NCI-H524 (cell line): ENCODE data around the gene NGEF.
"Not testable (repeated sequence)": the region's sequence is repeated elsewhere in the genome, so short reads cannot be mapped to it uniquely, and the experiment has no call there.

Experiments used
- DNase-seq, 2 experiments: peaks; one replicate each; lab custom pipeline; 2025; lab: John Stamatoyannopoulos, UW

The NGEF gene, protein sequence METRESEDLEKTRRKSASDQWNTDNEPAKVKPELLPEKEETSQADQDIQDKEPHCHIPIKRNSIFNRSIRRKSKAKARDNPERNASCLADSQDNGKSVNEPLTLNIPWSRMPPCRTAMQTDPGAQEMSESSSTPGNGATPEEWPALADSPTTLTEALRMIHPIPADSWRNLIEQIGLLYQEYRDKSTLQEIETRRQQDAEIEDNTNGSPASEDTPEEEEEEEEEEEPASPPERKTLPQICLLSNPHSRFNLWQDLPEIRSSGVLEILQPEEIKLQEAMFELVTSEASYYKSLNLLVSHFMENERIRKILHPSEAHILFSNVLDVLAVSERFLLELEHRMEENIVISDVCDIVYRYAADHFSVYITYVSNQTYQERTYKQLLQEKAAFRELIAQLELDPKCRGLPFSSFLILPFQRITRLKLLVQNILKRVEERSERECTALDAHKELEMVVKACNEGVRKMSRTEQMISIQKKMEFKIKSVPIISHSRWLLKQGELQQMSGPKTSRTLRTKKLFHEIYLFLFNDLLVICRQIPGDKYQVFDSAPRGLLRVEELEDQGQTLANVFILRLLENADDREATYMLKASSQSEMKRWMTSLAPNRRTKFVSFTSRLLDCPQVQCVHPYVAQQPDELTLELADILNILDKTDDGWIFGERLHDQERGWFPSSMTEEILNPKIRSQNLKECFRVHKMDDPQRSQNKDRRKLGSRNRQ

DNA sequence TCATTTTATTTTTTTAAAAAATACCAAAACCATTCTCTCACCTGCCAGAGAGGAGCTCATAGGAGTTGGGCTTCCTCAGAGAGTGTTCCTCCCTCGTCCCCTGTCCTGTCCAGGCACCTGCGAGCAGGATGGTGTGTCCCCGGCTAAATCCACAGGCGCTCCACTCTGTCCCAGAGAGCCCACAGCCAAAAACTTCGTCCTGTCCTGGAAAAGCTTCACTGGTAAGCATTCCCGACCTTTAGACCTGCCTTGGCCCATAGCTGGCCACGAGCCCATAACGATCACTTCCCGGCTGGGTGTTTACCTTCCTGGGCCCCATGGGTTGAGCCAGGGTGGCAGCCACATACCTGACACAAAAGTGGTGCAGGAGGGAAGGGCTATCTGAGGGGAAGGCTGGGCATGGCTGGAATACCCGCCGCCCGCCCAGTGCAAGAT, at the start of gene NGEF:
TSS of gene NGEF (minus strand) at position 230 of the 435 bp plus-strand sequence. CDS start 38,366 bp downstream, outside the sequence.
- DNase-seq, result no peak

DNA sequence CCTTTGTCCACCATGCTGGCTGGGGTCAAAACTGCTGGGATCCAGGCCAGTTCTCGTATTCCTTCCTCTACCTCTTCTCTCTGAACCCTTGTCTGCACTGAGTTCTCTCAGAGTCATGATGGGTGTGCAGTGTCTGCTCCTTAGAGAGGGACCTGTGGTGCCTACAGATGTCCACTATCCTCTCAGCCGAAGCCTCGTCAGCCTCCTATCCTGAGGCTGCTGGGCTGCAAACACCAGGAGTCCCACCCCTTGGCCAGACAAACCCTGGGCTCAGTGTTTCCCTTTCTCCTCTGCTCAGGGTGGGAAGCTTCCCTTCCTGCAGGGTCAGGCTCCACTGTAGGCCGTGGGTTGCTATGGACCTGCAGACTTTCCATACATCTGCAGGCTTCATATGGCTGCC, 49.4 kb upstream of the NGEF start:
- DNase-seq, result no peak

DNA sequence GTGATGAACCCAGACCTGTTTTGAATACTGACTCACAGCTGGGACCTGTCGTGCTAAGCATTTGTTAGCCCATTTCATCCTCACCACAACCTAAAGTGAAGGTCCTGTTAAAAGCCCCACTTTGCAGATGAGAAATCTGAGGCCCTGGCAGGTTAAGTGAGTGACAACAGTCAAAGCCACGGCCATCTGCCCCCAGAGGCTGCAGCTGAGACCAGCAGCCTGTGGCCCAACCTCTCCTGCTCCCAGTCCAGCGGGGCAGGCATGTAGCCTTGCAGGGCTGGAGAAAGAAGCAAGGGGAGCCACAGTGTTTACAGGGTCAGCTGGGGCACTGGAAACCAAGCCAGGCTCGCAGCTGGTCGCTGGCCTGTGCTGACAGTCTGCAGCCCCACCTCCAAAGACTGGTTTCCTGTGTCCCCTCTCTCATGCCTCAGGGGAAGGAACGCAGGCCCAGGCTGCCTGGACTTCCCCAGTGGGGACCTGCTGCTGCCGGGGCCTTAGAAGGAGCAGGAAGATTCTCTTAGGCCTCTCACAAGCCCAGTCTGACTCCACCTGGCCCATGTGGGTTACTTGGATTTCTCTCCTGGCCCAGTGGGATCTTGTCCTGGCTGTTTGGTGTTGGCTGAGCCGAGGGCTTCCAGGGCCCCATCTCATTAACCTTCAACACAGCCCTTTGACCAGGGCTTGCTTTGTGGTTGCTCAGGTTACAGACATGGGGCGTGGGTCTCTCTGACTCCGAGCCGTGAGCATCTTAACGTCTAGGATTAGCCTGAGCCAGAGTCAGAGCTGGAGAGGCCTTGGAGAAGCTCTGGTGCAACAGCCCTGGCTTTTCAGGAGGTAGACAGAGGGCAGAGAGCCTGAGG, 48.8 kb upstream of the NGEF start:
- DNase-seq, result no peak

DNA sequence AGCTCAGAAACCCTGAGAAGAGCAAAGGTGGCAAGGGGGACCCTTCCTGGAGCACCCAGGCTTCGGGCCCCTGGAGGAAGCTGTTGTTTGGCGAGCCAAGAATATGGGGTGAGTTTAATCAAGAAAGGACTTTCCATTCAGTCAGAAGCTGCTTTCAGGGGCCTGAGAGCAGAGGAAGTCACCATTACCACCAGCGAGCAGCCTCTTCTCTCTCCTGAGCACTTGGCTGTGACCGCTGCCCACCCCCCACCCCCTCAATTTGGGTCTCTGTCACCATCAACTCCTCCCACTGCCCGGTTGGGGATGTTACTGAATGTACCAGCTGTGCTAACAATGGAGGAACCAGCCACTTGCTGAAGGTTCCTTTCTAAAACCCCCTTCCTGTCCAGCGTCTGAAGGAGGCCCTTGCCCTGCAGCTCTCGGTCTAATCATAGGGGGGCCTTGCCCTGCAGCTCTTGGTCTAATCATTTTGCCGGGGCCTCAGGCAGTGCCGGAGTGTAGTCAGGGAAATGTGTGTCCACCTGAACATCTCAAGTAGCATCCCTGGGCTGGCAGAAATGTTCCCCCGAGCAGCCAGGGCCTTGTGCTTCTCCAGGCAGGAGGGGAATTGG, 48.0 kb upstream of the NGEF start:
- DNase-seq, result no peak

DNA sequence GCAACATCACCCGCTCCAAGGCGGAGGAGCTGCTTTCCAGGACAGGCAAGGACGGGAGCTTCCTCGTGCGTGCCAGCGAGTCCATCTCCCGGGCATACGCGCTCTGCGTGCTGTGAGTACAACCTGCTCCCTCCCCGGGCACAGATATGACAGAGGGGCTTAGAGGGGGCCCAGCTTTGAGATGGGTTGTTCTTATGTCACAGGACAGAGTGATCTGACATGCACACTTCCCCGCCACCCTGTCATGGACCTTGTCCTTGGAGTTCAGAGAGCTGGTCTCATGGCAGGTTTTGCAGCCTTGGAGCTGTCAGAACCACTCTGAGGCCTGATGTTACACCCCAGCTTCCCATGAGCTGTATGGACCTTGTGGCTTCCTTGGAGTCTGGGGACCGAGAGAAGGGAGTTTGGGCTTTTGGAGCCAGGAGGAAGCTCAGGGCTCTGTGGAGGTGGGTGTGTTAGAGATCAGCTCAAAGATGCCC, 47.5 kb upstream of the NGEF start:
- no peak for DNase-seq

DNA sequence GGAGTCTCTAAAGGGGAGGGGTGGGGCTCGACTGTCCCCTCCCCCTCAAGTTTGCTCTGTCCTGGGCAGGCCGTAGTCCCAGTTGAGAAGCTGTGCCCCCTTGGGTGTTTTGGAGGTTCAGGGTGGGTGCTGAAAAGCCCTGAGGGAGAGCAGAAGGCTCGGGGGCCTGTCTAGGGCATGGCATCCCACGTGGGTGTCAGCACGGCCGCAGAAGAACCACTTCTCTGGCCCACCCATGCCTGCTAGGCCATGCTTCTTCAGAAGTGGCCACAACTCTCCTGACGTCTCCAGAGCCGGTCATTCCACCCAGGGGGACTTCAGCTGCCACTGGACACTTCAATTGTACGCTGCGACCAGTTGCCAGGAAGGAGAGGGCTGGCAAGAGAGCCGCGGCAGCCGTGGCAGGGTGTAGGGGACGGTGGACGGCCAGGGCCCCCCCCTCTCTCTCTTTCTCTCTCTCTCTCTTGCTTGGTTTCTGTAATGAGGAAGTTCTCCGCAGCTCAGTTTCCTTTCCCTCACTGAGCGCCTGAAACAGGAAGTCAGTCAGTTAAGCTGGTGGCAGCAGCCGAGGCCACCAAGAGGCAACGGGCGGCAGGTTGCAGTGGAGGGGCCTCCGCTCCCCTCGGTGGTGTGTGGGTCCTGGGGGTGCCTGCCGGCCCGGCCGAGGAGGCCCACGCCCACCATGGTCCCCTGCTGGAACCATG, 46.9 kb upstream of the NGEF start, which contains the start of gene INPP5D:
TSS of gene INPP5D (plus strand) at position 546 of the 704 bp plus-strand sequence. CDS start at position 683, 137 bp downstream.
- DNase-seq, result no peak

DNA sequence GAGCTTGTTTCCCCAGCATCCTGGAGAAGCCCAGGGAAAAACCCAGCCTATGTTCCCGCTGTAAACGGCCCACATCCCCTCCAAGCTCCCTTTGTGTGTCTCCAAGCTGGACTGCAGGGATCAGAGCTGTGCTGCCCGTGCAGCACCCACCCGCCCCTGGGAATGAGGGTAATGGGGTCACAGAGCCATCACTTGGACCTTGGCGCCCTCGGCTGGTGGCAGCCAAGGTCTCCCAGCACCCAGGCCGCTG, 46.4 kb upstream of the NGEF start:
- no peak for DNase-seq

DNA sequence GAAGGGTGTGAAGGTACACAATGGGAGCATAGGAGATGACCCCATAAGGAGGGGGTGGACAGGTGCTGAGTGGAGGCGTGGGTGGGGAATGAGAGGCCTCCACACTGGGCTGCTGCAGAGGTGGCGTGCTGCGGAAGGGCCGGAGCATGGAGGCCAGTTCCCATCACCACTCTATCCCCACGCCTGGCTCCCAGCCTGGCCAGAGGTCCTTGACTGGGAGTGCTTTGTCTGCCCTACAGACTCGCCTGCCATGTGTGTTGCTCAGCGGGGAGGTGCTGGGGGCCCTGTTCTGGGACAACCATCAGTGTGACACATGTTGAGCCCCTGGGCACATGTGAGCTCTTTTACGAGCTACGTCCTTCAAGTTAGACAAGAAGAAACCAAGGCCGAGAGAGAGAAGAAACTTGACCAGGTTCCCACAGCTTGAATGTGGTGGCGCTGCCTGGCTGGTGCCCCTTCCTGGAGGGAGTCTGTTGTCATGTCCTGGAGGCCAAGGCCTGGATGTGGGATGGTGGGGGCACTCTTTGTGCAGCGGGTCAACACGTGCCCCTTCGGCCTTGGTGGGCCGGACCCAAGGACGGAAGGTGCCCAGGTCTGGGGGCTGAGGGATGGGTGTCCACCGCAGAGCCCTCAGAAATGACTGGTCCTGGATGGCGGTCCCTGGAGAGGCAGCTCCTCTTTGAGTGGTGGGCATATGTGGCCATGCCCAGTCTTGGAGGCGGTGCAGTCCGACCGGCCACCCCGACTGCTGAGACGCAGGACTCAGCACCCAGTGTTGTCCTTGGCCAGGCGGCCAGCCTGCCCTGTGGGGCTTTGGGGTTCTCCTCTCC, 45.9 kb upstream of the NGEF start:
- no peak for DNase-seq

DNA sequence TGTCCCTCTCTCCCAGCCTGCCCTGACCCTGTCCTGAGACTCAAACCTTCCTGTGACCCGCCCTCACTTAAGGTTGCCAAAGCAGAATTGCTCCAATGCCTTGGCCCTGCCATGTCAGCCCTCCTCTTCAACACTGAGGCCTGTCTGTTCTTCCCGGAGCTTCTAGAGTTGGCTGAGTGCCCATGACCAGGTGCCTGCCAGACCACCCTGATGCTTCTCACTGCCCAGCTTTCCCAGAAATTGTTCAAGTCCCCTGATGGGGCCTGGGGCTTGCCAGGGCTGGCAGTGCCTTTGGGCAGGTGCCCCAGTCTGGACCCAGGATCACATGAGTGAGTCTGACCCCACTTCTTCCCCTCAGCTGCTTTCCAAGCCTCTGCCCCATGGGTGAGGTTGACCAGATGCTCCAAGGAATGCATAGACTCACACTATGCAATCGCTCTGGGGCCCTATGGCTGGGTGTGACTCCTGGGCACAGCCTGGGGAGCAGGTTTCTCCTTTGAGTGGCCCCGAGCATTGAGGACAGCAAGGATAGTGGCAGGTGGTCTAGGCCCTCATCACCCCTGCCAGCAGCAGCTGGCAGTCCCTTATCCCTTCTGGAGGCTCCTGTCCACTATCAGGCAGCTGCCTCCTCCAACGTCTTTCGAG, 44.0 kb upstream of the NGEF start:
- peak; percentile 7 to 51 for DNase-seq

DNA sequence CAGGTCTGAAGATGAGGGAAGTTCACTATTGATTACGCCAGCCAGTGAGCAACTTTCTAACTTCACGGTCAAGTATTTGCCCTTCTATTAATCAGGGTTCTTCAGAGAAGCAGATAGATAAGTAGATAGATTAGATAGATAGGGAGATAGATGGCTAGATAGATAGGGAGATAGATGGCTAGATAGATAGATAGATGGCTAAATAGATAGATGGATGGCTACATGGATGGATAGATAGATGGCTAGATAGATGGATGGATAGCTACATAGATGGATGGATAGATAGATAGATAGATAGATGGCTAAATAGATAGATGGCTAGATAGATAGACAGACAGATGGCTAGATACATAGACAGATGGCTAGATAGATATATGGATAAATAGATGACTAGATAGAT, 42.3 kb upstream of the NGEF start:
- no peak for DNase-seq

DNA sequence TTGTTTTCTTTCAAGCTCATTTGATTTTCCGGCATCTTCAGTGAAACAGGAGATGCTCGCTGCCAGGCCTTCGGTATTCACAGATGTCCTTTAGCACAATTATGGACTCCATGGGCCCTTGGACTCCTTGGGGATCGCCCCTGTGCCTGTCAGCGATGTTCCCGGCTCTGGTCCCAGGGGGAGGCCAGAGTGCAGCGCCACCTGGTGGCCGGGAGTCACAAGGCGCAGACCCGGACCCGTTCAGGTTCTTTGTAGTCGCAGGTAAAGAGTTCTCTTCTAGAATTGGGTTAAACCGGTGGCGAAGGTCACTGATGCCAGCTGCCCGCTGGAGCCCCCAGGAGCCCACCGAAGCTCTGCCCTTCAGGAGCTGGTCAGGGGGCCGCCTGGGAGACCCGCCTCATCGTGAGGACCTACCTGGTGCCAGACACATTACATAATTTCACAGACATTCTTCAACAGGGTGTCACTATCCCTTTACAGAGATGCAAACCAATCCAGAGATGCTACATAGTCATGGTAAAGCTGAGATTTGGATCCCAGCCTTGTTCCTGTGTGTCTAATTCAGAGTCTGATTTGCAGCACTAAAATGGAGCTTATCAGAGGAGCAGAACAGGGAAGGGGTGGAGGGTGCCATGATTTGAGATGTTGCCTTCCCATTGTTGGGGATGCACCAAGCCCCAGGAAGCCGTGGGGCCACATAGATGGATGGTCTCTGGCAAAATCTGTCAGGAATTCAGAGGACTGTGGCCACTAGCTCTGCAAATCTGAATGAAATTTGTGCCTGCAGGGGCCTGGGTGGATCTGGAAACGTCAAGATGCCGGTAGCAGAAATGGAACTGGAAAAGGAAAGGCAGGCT, 41.1 kb upstream of the NGEF start:
- DNase-seq, result peak; percentile 5 to 44

DNA sequence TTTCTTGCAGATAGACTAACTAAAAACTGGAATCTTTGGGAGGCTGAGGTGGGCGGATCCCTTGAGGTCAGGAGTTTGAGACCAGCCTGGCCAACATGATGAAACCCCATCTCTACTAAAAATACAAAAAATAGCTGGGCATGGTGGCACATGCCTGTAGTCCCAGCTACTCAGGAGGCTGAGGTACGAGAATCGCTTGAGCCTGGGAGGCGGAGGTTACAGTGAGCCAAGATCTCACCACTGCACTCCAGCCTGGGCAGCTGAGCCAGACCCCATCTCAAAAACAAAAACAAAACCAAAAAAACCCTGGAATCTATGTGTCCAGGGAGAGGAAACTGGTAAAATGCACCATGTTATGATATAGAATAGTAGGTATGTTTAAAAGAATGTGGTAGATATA, 39.5 kb upstream of the NGEF start:
- DNase-seq, result not testable (repeated sequence)

DNA sequence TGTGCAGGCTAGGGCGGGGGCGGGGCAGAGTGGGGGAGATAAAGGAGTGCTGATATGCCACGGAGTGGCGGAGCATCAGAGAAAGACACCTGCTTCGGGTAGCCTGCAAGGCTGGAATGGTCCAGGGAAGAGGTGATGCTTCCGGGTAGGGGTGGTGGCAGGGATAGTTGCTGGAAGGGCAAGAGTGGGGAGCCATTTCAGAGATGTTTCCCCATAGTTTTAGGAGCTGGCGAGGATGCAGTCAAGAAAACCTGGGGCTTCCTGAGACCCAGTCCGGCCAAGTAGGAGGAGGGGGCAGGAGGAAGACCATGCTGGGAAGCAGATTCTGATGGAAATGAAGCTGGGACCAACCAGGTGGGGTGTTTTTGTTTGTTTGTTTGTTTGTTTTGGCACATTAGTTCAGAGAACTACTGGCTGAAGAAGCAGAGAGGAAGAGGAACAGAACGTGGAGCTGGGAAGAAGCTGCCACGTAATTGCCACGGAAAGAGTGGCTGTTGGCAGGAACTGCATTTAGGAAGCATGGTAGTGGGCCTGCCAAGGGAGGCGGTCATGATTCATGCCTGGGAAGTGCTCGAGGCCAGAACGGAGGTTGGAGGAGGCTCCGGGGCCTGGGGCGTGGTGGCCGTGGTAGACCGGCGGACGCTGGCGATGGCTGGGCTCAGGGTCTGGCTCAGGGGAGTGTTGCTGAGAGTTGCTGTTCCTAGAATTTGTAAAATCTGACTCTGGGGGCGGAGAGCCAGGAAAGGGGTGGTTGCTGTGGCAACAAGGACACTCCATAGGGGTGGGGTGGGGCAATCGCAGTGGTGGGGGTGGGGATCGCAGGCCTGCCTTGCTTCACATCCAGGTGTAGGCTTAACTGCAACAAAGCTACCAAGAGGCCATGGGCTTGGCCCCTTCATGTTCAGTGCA, 38.4 kb upstream of the NGEF start:
- no peak for DNase-seq

DNA sequence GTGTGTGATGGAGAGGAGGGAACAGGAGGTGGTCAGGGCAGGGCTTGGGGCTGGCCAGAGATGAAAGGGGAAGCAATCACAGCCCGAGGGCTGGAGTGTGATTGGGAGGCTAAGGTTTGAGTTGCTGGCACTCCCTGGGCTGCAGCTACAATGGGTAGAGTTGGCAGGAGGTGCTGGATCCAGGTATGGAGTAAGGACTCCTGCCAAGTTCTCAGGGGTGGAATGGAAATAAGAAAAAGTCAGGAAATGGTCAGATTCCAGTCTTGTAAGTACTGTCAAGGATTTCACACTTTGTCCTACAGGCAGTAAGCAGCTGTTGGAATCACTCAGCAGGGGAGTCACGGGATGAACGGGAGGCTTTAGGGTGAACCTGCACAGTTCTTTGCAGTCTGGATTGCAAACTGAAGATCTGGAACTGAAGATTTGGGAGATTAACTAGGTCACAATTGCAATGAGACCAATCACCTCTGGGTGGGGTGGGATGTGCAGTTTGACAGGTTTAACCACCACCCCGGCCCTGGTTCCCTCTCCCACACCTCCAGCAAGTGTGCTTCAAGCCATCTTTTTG, 36.2 kb upstream of the NGEF start:
- no peak for DNase-seq

DNA sequence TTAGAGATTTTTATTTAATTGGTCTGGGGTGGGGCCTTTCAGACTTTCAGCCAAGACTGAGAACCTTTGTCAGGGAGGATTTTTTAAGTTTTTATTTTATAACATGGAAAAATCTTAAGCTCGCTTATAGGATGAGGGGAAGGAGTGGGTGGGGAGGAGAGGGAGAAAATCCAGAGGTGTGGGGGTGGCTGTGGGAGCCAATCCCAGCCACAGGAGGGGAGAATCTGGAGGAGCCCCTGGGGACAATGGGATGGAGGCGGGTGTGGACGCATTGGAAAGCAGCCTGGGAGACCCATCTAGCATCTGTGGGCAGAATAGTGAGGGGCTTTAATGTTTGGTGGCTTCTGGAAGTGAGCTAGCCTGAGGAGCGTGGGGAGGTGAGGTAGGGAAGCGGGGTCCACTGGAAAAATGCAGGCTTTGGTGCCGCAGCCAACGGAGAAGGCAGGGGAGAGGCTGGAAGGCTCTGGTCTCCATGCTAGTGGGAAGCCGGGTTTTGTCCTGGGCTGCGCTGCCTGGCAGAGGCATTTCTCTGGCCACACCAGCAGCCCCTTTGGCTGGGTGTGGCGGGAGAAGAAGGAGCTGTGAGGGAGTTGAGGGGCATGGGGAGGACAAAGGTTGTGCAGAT, 35.6 kb upstream of the NGEF start:
- no peak for DNase-seq

DNA sequence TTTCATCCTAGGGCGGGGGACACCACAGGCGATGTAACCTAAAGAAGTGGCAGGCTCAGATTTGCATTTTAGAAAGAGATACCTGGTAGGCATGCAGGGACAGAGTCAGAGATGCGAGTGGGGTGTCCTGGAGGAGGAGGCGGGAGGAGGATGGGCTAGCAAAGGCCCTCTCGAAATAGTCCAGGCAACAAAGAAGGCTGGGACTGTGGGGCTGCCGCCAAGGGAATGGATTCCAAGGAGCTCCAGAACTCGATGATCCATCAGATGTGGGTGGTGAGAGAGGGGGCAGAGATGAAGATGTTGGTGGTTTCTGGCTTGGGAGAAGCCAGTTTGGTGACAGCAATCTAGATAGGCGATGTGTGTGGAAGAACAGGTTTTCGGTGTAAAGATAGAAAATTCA, 34.6 kb upstream of the NGEF start:
- no peak for DNase-seq

DNA sequence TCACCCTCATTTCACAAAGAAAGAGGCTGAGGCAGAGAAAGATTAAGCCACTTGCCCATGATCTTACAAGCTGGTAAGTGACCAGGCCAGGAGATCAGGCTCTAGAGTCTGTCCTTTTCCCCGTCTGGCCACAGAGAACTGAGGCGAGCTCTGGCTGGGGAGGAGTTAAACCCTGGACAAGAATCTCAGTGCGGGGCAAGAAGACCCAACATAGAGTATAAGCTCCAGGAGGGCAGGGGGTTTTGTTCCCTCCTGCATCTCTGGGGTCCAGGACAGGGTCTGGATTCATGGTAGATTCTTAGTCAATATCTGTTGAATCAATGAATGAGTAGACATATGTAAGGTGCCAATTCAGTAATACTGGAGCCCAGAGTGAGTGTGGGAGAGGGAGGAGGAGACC, 34.1 kb upstream of the NGEF start:
- no peak for DNase-seq
